ENCODE results near the gene WDFY2.
A peak's percentile ranks its signal among the peaks of the same experiment; 100 is the strongest.

Gene WDFY2

GRCh38 chr13:51773515-51773914 is 189.3 kb downstream of the WDFY2 start:
- TF ChIP-seq CTCF (conservative IDR thresholded peaks at IDR 0.05; ENCODE audit: low read length): no peak
- DNase-seq (ENCODE audit: low read depth): no peak
- no peak overlapping the region for H3K4me3 ChIP-seq (ENCODE audit: low read length)

- no peak for TF ChIP-seq CTCF (conservative IDR thresholded peaks at IDR 0.05; ENCODE audit: low read length)
- no peak for DNase-seq (ENCODE audit: low read depth)
- no peak overlapping the region for H3K4me3 ChIP-seq (ENCODE audit: low read length)
Measured at GRCh38 chr13:51776179-51776578, 191.9 kb downstream of the WDFY2 start.

GRCh38 chr13:51777921-51778320 is 193.7 kb downstream of the WDFY2 start:
- H3K4me3 ChIP-seq (ENCODE audit: low read length): no peak overlapping the region
- no peak for DNase-seq (ENCODE audit: low read depth)
- TF ChIP-seq CTCF (conservative IDR thresholded peaks at IDR 0.05; ENCODE audit: low read length): no peak

DNA sequence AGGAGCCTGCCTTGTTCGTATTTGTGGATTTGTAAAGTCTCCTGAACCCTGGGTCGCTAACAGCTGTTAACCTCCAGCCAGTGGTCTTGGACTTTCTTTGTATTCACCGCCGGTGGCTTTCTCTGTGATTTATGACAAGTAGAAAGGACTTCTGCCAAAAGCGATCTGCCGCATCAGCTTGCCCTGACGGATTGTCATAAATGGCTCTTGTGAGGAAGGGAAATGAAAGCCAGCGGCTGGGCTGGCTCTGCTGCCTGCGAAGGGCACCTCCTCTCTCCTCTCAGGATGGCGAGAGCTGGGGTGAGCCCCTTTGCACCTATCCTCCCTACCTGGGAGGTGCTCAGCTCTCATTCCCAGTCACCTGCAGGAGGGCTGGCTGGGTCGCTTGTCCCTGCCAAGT is 194.1 kb downstream of the WDFY2 start:
- no peak overlapping the region for H3K4me3 ChIP-seq (ENCODE audit: low read length)
- DNase-seq (ENCODE audit: low read depth): no peak
- no peak for TF ChIP-seq CTCF (conservative IDR thresholded peaks at IDR 0.05; ENCODE audit: low read length)

DNA sequence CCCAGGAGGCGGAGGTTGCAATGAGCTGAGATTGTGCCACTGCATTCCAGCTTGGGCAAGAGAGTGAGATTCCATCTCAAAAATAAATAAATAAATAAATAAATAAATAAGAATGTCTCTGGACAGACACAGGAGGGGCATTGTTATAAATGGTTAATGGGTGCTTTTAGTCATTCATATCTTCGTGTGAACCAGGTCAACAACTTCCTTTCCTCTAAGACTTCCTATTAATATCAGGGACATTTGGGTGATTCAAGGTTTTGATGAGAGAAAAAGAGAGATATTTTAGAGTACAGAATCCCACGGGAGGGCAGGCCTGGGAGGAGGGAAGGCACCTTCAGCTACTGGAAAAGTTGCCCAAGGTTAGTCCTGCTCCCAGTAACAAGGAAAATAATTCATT is 195.8 kb downstream of the WDFY2 start:
- H3K4me3 ChIP-seq (ENCODE audit: low read length): no peak overlapping the region
- TF ChIP-seq CTCF (conservative IDR thresholded peaks at IDR 0.05; ENCODE audit: low read length): no peak
- DNase-seq (ENCODE audit: low read depth): no peak

GRCh38 chr13:51781246-51782022 is 197.2 kb downstream of the WDFY2 start:
- no peak overlapping the region for H3K4me3 ChIP-seq (ENCODE audit: low read length)
- peak; percentile 20; the same call in 1 of the 2 replicates for TF ChIP-seq CTCF (conservative IDR thresholded peaks at IDR 0.05; ENCODE audit: low read length)

DNA sequence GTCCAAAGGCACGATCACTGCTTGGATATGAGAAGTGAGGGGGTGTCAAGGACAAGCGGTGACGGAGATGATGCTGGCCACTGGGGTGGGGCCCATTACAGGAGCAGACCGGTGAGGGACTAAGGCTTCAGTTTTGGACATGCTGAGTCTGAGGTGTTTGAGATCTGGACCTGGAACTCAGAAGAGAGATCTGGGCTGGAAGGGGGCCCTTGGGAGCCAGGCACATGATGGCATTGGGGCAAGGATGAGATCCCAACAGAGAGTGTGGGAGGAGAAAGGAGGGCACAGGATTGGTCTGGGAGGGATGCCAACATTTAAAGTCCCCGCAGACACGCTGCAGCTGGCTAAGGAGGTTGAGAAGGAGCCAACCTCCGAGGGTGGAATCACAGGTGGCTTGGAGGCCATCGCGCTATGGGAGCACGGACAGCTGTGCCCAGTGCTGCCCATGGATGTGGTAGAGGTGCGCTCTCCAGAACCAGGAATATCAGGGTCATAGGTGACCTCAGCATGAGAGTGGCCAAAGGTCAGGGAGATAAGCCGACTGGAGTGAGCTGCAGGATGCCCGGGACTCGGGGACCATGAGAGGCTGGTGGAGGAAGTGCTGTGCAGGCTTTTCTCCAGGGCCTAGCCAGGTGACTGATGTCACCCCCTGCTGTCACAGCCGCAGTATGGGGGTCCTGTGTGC is 197.9 kb downstream of the WDFY2 start:
- no peak for TF ChIP-seq CTCF (conservative IDR thresholded peaks at IDR 0.05; ENCODE audit: low read length)
- DNase-seq (ENCODE audit: low read depth): no peak
- H3K4me3 ChIP-seq (ENCODE audit: low read length): no peak overlapping the region

More at GRCh38 chr13:51781246-51782022, 197.2 kb downstream of the WDFY2 start:
- DNase-seq (ENCODE audit: low read depth): no peak

All from AG10803 (cell line).